GM21390 (cell line): ENCODE measurements around the gene ASIC2.
"Not testable (repeated sequence)": the region's sequence is repeated elsewhere in the genome, so short reads cannot be mapped to it uniquely, and the experiment has no call there.

Experiments used
- ATAC-seq: cut with Tn5 transposase; IDR thresholded peaks from one replicate; pipeline ENCODE4 v1.9.1; 2021; ENCODE audit not compliant: unreplicated experiment

Gene ASIC2

DNA sequence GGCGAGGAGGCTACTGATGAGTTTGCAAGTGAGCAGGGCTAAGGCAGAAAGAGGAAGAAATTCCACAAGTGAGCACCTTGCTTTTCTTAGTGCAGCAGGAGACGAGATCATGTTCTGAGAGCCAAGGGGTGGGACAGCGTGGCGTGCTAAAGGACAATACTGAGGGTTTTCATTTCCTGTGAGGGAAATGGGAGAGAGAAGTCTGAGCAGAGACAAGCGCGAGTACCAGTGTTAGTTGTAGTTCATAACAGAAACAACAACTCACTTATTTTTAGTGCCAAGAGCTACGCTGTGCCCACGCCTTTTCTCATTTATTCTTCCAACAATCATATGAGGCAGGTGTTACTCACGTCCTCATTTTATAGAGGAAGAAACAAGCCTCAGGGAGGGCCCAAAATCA is 299.1 kb downstream of the ASIC2 start:
- ATAC-seq = no peak

DNA sequence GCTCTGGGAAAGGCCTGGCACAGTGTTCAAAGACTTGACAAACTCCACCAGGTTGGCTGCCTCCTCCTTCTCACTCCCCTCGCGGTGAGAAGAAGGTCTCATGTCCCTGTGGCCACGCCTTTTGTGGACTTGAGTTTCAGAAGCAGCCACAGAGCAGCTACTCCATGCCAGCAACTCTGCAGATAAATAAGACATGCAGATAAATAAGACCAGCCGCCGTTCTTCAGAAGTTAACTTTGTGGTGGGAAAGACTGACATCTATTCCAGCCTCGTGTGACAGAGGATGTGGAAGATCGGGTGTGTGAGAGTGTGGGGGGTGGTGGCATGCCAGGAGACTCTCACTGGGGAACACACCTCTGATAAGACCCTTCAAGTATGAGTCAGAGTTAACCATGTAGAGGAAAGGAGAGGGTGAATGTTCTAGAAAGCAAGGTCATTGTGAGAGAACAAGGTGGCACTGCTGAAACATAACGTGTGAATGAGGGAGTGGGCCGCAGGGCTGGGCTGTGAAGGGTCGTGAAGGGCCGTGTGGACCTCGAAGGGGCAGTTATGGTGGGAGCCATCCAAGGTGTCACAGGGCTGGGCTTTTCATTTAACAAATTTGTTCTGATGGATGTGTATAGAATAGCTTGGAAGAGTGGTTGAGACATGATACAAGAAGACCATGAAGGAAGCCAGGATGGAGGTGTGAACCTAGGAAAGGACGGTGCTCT is 300.6 kb downstream of the ASIC2 start:
- ATAC-seq = no peak

DNA sequence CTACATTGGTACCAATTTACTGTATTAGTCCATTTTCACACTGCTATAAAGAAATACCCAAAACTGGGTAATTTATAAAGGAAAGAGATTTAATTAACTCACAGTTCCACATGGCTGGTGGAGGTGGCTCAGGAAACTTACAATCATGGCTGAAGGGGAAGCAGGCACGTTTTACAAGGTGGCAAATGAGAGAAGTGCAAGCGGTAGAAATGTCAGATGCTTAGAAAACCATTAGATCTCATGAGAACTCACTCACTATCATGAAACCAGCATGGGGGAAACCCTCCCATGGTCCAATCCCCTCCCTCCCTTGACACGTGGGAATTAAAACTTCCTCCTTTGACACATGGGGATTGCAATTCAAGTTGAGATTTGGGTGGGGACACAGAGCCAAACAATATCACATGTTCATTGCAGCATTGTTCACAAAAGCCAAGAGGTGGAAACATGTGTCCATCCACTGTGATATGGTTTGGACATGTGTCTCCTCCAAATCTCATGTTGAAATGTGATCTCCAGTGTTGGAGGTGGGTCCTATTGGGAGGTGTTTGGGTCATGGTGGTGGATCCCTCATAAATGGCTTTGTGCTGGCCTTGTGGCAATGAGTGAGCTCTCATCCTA is 304.5 kb downstream of the ASIC2 start:
- no peak for ATAC-seq

DNA sequence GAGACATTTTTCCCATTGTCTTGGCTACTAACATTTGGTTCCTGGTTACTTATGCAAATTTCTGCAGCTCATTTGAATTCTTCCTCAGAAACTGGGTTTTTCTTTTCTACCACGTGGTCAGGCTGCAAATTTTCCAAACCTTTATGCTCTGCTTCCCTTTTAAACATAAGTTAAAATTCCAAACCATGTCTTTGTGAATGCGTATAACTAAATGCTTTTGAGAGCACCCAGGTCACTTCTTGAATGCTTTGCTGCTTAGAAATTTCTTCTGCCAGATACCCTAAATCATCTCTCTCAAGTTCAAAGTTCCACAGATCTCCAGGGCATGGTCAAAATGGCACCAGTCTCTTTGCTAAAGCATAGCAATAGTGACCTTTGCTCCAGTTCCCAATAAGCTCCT is 305.2 kb downstream of the ASIC2 start:
- not testable (repeated sequence) for ATAC-seq

DNA sequence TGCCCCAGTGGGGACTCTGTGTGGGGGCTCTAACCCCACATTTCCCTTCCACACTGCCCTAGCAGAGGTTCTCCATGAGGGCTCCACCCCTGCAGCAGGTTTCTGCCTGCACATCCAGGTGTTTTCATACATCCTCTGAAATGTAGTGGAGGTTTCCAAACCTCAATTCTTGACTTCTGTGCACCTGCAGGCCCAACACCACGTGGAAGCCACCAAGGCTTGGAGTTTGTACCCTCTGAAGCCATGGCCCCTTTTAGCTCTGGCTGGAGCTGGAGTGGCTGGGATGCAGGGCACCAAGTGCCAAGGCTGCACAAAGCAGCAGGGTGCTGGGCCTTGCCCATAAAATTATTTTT is 305.7 kb downstream of the ASIC2 start:
- ATAC-seq = not testable (repeated sequence)

DNA sequence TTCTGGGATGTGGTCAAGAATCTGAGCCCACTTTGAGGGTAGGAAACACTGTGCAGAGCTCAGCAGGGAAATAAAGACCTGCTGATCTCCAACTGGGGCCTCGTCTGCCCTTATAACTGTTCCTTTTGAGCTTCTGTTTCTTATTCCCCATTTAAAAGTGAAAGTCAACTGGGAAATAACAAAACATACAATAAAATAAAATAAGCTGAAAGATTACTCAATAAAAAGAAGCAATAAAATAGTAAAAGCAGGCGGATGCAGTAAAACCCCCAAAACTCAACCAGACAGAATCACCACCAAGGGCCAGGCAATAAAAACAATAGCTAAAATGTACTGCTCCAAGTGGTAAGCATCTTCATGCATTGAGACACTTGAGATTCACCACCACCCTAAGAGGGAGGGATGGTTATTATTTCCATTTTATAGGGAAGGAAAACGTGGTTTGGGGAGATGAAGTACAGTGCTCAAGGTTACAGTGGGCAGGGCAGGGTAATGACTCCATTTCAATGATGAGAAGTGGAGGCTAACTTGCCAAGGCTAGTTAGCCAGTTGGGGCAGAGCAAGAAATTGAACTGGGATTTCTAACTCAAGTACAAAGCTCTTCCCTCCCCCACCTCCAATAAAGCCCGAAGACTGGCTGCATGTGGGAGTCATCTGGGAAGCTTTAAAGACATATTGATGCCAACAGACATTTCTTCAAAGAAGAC is 307.9 kb downstream of the ASIC2 start:
- no peak for ATAC-seq

DNA sequence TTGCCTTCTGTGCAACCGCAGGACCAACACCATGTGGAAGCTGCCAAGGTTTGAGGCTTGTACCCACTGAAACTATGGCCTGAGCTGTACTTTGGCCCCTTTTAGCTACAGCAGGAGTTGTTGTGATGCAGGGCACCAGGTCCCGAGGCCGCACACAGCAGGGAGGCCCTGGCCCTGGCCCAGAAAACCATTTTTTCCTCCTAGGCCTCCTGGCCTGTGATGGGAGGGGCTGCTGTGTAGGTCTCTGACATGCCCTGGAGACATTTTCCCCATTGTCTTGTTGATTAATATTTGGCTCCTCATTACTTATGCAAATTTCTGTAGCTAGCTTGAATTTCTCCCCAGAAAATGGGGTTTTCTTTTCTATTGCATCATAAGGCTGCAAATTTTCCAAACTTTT is 311.5 kb downstream of the ASIC2 start:
- ATAC-seq = not testable (repeated sequence)

DNA sequence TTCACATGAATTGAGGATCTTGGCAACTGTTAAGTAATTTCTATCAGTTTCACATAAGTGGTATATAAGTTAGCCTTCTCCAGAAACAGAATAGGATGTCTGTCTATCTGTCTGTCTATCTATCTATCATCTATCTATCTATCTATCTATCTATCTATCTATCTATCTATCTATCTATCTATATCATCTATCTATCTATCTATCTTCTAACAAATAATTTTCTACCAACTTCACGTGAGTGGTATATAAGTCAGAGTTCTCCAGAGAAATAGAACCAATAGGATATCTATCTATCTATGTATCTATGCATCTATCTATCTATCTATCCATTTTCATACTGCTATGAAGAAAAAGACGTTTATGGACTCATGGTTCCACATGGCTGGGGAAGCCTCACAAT is 312.9 kb downstream of the ASIC2 start:
- no peak for ATAC-seq

DNA sequence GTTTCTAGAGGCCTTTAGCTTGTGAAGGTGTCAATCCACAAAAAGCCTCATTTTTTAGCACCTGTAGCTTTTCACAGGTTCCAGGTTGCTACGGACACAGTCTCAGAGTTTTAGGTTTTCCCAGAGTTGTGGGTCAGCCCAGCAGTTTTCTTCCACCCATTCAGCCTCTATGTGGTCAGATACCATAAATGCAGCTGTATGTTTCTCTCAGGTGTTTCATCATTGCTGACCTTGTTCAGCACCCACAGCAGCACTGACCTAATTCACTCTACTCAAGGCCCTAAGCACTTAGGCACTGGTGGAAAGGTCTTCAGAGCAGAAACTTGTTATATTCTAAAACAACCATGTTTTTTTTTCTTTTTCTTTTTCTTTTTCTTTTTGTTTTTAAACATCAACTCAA is 316.5 kb downstream of the ASIC2 start:
- no peak for ATAC-seq

DNA sequence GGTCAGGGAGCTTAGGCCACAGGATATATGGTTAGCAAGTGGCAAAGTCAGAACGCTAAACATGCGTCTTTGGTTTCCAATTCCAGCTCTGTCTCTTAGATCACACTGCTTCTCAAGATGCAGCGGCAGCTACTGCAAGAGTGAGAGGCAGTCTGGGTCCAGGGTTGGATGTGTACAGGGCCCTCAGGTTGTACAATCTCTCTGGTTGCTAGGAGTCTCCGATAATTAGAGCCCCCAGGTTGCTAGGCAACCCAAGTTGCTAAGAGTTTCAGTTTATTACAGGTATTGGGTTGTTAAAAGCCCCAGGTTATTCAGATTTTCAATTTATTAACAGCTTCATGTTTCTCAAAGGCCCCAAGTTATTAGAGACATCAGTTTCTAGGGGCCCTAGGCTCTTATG is 317.0 kb downstream of the ASIC2 start:
- no peak for ATAC-seq

DNA sequence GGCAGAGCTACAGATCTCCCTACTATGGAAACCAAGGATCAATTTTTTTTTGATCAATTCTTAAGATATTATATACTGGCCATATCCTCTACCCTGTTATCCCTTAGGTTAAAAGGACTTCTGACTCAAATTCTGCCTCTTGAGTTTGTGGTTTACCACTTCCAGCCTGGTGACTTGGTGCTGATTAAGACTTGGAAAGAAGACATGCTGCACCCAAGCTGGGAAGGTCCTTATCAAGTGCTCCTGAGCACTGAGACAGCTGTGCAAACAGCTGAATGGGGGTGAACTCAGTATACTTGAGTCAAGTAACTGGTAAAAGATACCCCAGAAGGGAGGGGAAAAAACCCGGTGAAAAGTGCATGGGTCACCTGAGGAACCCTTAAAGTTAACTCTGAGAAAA is 321.9 kb downstream of the ASIC2 start:
- ATAC-seq = no peak

DNA sequence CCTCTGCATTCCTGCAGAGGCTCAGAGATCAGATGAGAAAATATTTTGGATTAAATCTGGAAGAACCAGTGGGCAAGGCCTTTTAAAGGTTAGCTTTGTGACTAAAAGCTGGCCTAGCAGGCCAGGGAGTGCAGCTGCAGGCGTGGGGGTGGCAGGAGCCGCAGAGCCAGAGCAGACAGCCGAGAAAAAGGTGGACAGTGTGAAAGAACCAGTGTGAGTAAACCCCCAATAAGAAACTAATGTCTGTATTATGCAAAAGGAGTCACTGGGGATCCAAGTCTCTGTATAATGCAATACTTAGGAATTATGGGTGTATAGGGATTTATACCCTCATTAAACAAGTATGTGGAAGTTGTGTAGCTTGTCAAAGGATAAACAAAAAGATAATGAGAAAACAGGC is 322.8 kb downstream of the ASIC2 start:
- ATAC-seq = no peak

DNA sequence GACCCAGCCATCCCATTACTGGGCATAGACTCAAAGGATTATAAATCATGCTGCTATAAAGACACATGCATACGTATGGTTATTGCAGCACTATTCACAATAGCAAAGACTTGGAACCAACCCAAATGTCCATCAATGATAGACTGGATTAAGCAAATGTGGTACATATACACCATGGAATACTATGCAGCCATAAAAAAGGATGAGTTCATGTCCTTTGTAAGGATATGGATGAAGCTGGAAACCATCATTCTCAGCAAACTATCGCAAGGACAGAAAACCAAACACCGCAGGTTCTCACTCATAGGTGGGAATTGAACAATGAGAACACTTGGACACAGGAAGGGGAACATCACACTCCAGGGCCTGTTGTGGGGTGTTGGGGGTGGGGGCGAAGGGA is 323.9 kb downstream of the ASIC2 start:
- not testable (repeated sequence) for ATAC-seq

DNA sequence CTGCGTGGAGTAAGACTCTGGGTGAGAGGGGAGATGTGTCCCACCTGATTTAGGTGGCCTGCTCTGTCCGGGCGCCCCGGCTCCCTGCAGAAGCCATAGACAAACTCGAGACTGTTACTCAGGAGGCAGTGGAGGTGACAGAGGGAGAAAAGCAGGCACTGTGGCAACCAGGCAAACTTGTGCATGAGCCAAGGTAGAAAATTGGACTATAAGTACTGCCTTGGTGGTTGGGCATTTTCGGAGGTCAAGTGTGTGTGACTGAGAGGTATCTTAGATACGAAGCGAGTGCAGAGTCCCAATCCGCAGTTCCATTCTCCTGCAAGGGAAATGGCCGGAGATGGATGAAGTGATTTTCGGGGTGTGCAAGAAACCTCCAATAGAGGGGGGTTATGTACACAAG is 328.6 kb downstream of the ASIC2 start:
- ATAC-seq = no peak
